SU-DHL-6 (cell line): Measurements from ENCODE around the gene ZNF568.

Source experiments
- H2AFZ ChIP-seq: fragments of 200-600 bp; sonication (generic); 2 replicates; pipeline ENCODE4 v1.6.1; 2014; ENCODE audit warnings: low read depth, mild to moderate bottlenecking, moderate library complexity, mixed read lengths, antibody characterized with exemption, low read length; ENCODE audit not compliant: severe bottlenecking
- H3F3A ChIP-seq: fragments of 200-600 bp; shearing (Covaris generic); 2 replicates; pipeline ENCODE4 v1.6.0; 2016; ENCODE audit warnings: antibody characterized with exemption, mild to moderate bottlenecking; ENCODE audit not compliant: insufficient read depth
- H3K27ac ChIP-seq: fragments of 200-600 bp; sonication (generic); 2 replicates; pipeline ENCODE4 v1.5.1; 2016; ENCODE audit warnings: low read depth, mild to moderate bottlenecking, low read length, moderate library complexity, mixed read lengths
- H3K27me3 ChIP-seq: fragments of 200-600 bp; sonication (generic), shearing (Covaris generic); 2 replicates; pipeline ENCODE4 v1.6.0; 2014; ENCODE audit warnings: mild to moderate bottlenecking, low read length
- H3K36me3 ChIP-seq: fragments of 200-600 bp; sonication (generic); 2 replicates; pipeline ENCODE4 v1.6.1; 2014; ENCODE audit warnings: mild to moderate bottlenecking, low read length, mixed read lengths
- H3K4me2 ChIP-seq: fragments of 300-600, 200-600 bp; shearing (Covaris generic), sonication (generic); 2 replicates; pipeline ENCODE4 v1.6.0; 2014; ENCODE audit warnings: low read length, low read depth, mild to moderate bottlenecking; ENCODE audit not compliant: poor library complexity, severe bottlenecking
- H3K4me3 ChIP-seq: fragments of 200-600 bp; sonication (generic); 2 replicates; pipeline ENCODE4 v1.5.1; 2014; ENCODE audit warnings: antibody characterized with exemption, low read length, mild to moderate bottlenecking, mixed read lengths; ENCODE audit not compliant: insufficient read depth, poor library complexity, severe bottlenecking
- H3K79me2 ChIP-seq: fragments of 200-600 bp; sonication (generic); 2 replicates; pipeline ENCODE4 v1.6.1; 2014; ENCODE audit warnings: mild to moderate bottlenecking, low read length, moderate library complexity; ENCODE audit not compliant: insufficient read depth
- H3K9ac ChIP-seq: fragments of 200-600 bp; sonication (generic); 2 replicates; pipeline ENCODE4 v1.7.0; 2014; ENCODE audit warnings: mild to moderate bottlenecking, low read length
- H3K9me2 ChIP-seq: fragments of 200-600 bp; sonication (generic); replicated peaks from 2 replicates; pipeline ENCODE4 v1.6.1; 2014; ENCODE audit warnings: low read length; ENCODE audit not compliant: insufficient read depth
- H3K9me3 ChIP-seq: fragments of 200-600 bp; sonication (generic); 2 replicates; pipeline ENCODE4 v1.6.1; 2014; ENCODE audit warnings: low read length, mixed read lengths; ENCODE audit not compliant: insufficient read depth
- H4K20me1 ChIP-seq: fragments of 200-600 bp; sonication (generic); 2 replicates; pipeline ENCODE4 v1.6.1; 2014; ENCODE audit warnings: low read depth, mild to moderate bottlenecking, antibody characterized with exemption, low read length, moderate library complexity, mixed read lengths
- CTCF ChIP-seq: fragments of 200-600 bp; sonication (generic); IDR thresholded peaks from one replicate; pipeline ENCODE4 v1.5.1; 2017; ENCODE audit warnings: antibody characterized with exemption, mild to moderate bottlenecking, low read length, moderate library complexity; ENCODE audit not compliant: insufficient read depth, poor library complexity, severe bottlenecking
- EZH2phosphoT487 ChIP-seq: fragments of 200-600 bp; sonication (generic), shearing (Covaris generic); conservative IDR thresholded peaks from 2 replicates; pipeline ENCODE4 v1.6.1; 2018; ENCODE audit warnings: mild to moderate bottlenecking, antibody characterized with exemption, low read length, moderate library complexity, mixed read lengths

ZNF568 gene

GRCh38 chr19:36997843-36998235, 81.7 kb downstream of the ZNF568 start:
- peaks cover 21% of the 10 kb centered on the region for H3K9me3 ChIP-seq
- H3K36me3 ChIP-seq: peaks cover 10% of the 10 kb centered on the region; the same call in 1 of the 2 replicates
- H3F3A ChIP-seq: no peaks in the 10 kb centered on the region
- no peak overlapping the region for H3K9ac ChIP-seq
- no peaks in the 10 kb centered on the region for H3K9me2 ChIP-seq
- H4K20me1 ChIP-seq: no peaks in the 10 kb centered on the region
- TF ChIP-seq CTCF (no peak), EZH2phosphoT487 (no peak)
- H3K4me3 ChIP-seq: no peak overlapping the region
- H2AFZ ChIP-seq: no peak overlapping the region
- H3K79me2 ChIP-seq: no peaks in the 10 kb centered on the region
- H3K27me3 ChIP-seq: no peaks in the 10 kb centered on the region
- no peak overlapping the region for H3K4me2 ChIP-seq
- no peak overlapping the region for H3K27ac ChIP-seq

- Histone ChIP-seq H3K9me2 (no peaks in the 10 kb centered on the region), H3F3A (no peaks in the 10 kb centered on the region), H3K4me3 (no peak overlapping the region), H3K27me3 (no peaks in the 10 kb centered on the region), H3K9me3 (peaks cover 21% of the 10 kb centered on the region), H3K79me2 (no peaks in the 10 kb centered on the region), H3K36me3 (peaks cover 10% of the 10 kb centered on the region; the same call in 1 of the 2 replicates), H3K4me2 (no peak overlapping the region), H4K20me1 (no peaks in the 10 kb centered on the region), H2AFZ (no peak overlapping the region), H3K27ac (no peak overlapping the region), H3K9ac (no peak overlapping the region)
- TF ChIP-seq CTCF: no peak
- no peak for TF ChIP-seq EZH2phosphoT487
Observed at GRCh38 chr19:36999313-36999712, 83.2 kb downstream of the ZNF568 start.

DNA sequence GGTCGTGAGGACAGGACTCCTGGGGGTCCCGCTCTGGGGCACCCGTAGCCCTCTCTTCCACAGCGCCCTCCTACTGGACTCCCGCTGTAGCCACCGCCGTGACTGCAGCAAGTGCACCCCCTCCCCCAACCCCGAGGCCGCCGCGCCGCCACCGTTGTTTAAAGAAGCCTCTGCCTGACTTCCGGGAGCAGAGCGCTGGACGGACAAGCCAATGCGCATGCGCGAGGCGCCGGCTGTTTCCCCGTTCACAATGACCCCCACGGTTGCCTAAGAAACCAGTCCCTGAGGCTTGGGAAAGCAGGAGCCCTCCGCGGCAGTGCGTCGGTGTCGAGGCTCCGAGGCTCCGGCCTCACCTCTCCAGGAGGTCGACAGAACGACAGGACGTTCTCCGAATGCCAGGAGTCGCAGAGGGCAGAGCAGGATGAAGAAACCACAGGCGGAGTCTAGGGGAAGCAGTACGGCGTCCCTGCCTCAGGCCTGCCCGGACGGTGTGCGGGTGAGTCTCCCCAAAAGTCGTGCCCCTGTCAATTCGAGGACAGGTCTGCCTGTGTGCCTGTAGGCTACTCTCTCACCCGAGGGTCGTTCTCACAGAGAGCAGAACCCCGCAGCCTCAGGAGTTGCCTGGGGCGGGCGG, 91.6 kb downstream of the ZNF568 start:
- H3F3A ChIP-seq: no peaks in the 10 kb centered on the region
- H3K4me2 ChIP-seq: no peak overlapping the region
- no peak for TF ChIP-seq CTCF
- no peak for TF ChIP-seq EZH2phosphoT487
- H4K20me1 ChIP-seq: no peaks in the 10 kb centered on the region
- H3K9me3 ChIP-seq: 0 out of 2 replicates have a peak, but pooled peaks cover 4% of the 10 kb centered on the region
- H3K27ac ChIP-seq: no peak overlapping the region
- H3K36me3 ChIP-seq: no peaks in the 10 kb centered on the region
- H3K4me3 ChIP-seq: no peak overlapping the region
- H3K9me2 ChIP-seq: no peaks in the 10 kb centered on the region
- H3K79me2 ChIP-seq: no peaks in the 10 kb centered on the region
- no peak overlapping the region for H2AFZ ChIP-seq
- no peaks in the 10 kb centered on the region for H3K27me3 ChIP-seq
- no peak overlapping the region for H3K9ac ChIP-seq
